HG02973 (cell line): ENCODE measurements around the gene CD151.

Experiments
- ATAC-seq: cut with Tn5 transposase; IDR thresholded peaks from one replicate; pipeline ENCODE4 v1.9.1; 2021; ENCODE audit warnings: moderate library complexity; ENCODE audit not compliant: unreplicated experiment

CD151 gene

DNA sequence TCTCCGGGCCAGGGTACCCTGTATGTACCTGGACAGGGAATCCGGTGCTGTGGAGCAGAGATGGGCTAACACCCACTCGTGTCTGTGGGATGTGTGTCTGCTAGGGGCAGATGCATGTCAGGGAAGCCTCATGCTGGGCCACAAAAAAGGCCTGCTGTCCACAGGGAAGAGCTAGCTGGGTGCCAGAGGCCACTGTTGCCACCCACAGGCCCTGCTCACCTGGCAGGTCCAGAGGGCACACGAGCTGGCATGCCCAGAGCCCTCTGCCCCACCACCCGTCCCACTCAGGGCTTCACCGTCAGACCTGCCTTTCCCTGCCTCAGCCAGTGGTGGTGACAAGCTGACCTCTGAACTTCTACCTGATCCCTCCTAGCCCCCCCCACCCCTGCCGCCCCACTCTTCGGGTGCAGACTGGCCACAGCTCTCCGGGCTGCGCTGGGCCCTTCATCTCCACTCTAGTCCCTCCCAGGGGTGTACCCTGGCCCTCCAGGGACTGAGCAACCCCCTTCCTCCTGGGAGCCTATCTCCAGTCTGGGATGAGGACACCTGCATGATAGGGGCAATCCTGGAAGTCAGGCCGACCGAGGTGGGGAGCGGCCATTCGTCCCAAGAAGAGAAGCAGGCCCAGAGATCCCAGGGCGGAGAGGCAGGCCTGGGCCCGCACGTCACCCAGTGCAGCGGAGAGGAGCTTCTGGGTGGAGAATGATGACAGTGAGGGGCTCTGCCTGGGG, 36.0 kb upstream of the CD151 start:
- ATAC-seq, result no peak

DNA sequence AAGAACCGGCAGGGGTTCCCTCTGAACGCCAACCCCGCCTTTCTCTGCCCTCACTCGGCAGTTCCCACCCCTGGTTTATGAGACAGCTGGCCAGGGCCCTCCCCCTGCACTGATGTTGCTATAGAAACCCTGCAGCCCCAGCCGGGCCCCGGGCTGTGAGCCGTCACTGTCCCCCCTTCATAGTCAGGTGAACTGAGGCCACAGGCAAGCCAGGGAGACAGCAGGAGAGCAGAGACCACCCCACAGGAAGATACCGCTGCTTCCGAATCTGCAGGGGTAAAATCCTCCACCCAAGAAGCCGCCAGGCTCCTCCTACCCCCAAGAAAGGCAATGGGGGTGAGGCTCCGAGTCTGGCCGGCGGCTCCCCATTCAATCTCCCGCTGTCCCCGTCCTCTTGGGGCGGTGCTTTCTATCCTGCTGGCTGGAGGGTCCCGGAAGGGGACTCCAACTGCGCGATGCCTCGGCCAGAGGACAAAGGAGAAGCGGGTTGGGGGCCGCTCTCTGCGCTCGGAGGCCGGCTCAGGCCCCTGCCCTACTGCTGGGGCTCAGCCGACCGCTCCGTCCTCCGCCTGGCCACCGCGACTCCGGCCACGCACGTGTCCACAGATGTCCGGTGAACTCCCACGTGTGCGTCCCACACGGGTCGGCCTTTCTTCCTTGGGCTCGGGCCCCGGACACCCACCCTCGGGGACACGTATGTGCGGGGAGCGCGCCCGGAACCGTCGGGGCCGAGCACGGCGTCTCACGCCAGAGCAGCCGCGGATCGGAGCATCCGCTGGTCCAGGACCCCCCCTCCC, 35.3 kb upstream of the CD151 start:
- peak; percentile 37 for ATAC-seq

- peak; percentile 40 for ATAC-seq
Measured at GRCh38 chr11:798093-798713, 34.5 kb upstream of the CD151 start, which contains the start of gene SLC25A22. TSS of gene SLC25A22 (minus strand) at chr11:798281. CDS start at chr11:795006, 3,275 bp downstream.

GRCh38 chr11:799641-800316, 33.0 kb upstream of the CD151 start:
- no peak for ATAC-seq

- ATAC-seq, result no peak
Measured at GRCh38 chr11:800473-800872, 32.3 kb upstream of the CD151 start.

GRCh38 chr11:801097-801780, 31.5 kb upstream of the CD151 start:
- no peak for ATAC-seq

DNA sequence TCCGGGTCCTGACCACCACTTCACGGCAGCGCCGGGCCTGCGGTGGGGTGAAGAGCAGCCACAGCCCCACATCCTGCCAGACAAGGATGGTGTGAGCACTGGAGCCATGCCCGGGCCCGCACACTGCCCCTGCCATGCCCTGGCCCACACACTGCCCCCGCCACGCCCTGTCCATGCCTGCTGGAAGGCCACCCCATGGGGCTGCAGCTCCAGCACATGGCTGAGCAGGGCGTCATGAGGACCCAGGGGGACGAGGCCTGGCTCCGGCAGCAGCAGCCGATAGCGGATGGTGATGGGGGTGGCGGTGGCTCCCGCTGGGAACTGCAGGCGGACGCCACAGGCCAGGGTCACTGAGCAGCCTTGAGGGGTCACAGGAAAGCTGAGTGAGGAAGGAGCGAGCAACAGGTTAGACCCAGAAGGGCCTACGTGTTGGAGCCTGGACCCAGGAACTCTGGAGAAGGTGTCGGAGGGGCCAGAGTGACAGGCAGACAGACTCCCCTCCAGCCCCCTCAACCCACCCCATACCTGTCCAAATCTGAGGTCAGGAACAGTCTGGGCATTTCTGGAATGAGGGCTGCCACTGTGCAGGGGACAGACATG, 30.6 kb upstream of the CD151 start:
- no peak for ATAC-seq

- ATAC-seq, result no peak
Measured at GRCh38 chr11:802693-803466, 29.9 kb upstream of the CD151 start.

GRCh38 chr11:803467-803742, 29.3 kb upstream of the CD151 start:
- ATAC-seq, result no peak

DNA sequence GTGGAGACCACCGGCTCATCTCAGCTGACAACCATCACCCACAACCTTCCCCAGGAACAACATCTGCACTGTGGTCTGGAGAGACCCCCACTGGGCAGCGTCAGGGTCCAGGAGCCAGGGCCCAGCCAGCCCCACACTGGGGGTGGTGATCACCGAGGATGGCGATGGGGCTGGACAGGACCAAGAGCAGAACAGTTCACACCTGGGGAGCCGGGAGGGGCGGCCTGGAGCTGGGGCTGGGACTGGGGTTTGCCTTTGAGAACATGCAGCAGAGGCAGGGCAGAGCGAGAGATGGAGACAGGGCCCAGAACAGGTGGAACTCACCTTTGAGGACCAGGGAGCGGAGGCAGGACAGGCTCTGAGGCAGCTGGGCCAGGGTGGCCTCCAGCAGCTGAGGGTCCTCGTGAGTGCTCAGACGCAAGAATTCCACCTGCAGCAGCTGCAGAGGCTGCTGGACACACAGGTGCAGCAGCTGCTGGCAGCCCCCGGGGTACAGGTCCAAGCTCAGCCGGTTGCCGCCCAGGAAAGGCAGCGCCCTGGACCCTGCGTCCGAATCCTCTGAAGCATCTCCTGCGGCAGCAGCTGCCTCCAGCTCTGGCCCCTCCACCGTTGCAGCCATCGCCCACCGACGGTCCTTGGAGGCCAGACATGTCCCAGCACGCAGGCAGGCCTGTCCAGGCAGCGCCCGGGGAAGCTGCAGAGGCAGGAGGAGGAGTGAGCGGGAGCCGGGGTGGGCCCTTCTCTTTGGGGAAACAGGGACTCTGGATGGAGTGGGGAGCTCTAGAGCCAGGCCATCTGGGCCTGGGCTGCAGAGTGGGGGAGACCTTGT, 28.8 kb upstream of the CD151 start:
- ATAC-seq, result no peak

DNA sequence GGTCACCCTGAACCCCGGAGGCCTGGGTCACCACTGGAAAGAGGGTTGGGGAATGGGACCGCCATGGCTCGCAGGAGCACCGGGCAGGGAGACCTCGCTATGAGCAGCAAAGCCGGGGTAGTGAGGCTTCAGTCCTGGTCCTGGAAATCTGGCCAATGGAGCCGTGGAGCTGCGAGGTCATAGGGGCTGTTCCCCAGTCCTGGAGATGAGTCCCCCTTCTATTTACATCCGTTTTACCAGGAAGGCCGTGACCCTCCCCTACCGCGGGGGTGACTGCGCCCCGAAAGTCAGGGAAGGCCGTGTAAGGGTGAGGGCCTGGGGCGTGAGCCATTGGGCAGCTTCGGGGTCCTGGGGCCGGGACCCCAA, 28.2 kb upstream of the CD151 start:
- no peak for ATAC-seq

DNA sequence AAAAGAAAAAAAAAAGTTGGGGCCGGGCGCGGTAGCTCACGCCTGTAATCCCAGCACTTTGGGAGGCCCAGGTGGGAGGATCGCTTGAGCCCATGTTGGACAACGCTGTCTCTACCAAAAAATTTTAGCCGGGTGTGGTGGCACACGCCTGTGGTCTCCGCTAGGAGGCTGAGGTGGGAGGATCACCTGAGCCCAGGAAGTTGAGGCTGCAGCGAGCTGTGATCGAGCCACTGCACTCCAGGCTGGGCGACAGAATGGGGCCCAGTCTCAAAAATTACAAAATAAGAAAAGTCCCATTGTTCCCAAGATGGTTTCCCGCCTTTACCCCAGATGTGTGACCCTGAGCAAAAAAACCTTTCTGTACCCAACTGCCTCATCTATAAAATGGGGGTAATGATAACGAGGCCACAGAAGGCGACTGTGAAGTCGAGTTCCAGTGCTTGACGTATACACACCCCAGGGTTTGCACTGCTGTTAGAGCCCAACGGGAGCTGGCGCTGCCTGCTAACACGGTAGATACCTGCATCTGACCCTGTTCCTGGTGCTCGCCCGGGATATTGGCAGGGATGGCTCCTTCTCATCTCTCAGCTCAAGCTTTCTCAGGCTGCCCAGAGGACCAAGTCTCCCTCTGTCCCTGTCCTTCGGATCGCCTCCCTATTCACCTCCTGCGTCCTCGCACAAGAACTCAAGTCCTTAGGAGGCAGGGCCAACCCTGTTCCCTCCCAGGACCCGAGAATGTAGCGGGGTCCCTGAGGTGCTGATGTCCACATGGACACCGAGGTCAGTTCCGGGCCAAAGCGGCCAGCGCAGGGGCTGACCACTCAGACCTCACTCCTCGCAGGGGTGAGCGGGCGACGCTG, 24.1 kb upstream of the CD151 start:
- no peak for ATAC-seq

- peak; percentile 70 for ATAC-seq
Measured at GRCh38 chr11:809287-810039, 23.3 kb upstream of the CD151 start, which contains the start of gene RPLP2. TSS of gene RPLP2 (plus strand) at chr11:809967. CDS start at chr11:810235, 268 bp downstream.

- ATAC-seq, result peak; percentile 13
Measured at GRCh38 chr11:810040-810567, 22.6 kb upstream of the CD151 start.

- ATAC-seq, result no peak
Measured at GRCh38 chr11:811446-812245, 21.1 kb upstream of the CD151 start.

DNA sequence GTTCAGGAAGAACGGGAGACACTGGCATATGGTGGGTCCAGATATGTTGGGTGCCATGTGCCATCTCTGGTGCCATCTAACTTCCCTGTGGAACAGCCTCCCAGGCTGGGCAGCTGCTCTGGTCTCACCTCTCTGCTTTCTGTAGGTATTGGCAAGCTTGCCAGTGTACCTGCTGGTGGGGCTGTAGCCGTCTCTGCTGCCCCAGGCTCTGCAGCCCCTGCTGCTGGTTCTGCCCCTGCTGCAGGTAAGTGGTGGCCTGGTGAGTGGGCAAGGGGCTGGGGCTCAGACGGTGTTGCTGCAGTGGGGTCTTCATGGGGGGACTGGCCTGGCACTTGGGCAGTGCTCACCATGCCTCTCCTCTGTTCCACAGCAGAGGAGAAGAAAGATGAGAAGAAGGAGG, 20.4 kb upstream of the CD151 start:
- no peak for ATAC-seq
